ENCODE measurements around the gene SH3PXD2A. TPM values are rescaled to one million over a fixed set of nuclear protein-coding genes. Genes with fewer than 3 reads are reported as not detected.

SH3PXD2A gene
- total RNA-seq, 4 donors from 2014 or later, result 35.0 to 54.8 (median 45.4) TPM

- 73 to 83% methylated on average over 6 of the region's 6 CpGs for WGBS, 2 donors
- H3K4me3 ChIP-seq (ENCODE audit: low read depth, poor library complexity, severe bottlenecking), result no peak overlapping the region
- TF ChIP-seq CTCF (IDR thresholded peaks at IDR 0.05) (no peak), POLR2A (IDR thresholded peaks at IDR 0.05) (no peak)
- intact Hi-C loops (cut with DNase I; ENCODE audit: low total_unique reads), result loop anchor here (10.0 kb wide), 2 partner anchors 265 to 285 kb away; no protein-coding TSS in a partner anchor
- no peak for DNase-seq (ENCODE audit: low spot score in 2 of 2)
Observed at GRCh38 chr10:103599907-103600306, 255.5 kb downstream of the SH3PXD2A start.

GRCh38 chr10:103599211-103599610 is 256.2 kb downstream of the SH3PXD2A start:
- no peak for DNase-seq (ENCODE audit: low spot score in 2 of 2)
- TF ChIP-seq POLR2A (IDR thresholded peaks at IDR 0.05) (no peak), CTCF (IDR thresholded peaks at IDR 0.05) (no peak)
- no peak overlapping the region for H3K4me3 ChIP-seq (ENCODE audit: low read depth, poor library complexity, severe bottlenecking)
- intact Hi-C loops (cut with DNase I; ENCODE audit: low total_unique reads), result loop anchor here (10.0 kb wide), 1 partner anchor 286 kb away; no protein-coding TSS in a partner anchor
- WGBS, 2 donors, result 55 to 69% methylated on average over 3 of the region's 3 CpGs

DNA sequence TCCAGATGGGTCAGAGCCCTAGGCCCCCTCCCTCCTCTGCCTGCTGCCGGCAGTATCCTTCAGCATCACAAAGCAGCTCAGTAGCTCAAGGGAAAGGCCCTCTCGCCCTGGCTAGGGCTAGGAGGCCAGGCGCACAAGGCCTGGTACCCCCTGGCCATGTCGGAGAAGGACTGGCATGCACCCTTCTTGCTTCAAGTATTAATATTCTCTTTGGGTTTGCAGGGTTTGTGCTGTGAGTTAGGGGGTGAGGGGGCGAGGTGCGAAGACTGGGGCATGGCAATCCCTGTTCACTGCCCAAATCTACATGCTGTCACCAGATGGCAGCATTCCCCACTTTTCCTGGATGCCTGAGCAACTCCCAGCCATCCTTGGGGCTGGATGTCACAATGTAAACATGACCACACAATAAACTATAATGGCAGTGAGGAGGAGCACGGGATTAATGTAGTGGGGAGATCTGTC is 256.7 kb downstream of the SH3PXD2A start:
- intact Hi-C loops (cut with DNase I; ENCODE audit: low total_unique reads), result loop anchor here (10.0 kb wide), 1 partner anchor 286 kb away; no protein-coding TSS in a partner anchor
- DNase-seq (ENCODE audit: low spot score in 2 of 2), result no peak
- H3K4me3 ChIP-seq (ENCODE audit: low read depth, poor library complexity, severe bottlenecking), result no peak overlapping the region
- 53 to 55% methylated on average over 7 of the region's 7 CpGs for WGBS, 2 donors
- TF ChIP-seq POLR2A (IDR thresholded peaks at IDR 0.05), result no peak
- no peak for TF ChIP-seq CTCF (IDR thresholded peaks at IDR 0.05)

GRCh38 chr10:103597003-103597402 is 258.4 kb downstream of the SH3PXD2A start:
- intact Hi-C loops (cut with DNase I; ENCODE audit: low total_unique reads), result loop anchor here (10.0 kb wide), 1 partner anchor 288 kb away; no protein-coding TSS in a partner anchor
- no peak overlapping the region for H3K4me3 ChIP-seq (ENCODE audit: low read depth, poor library complexity, severe bottlenecking)
- WGBS, 2 donors, result 82 to 85% methylated on average over 6 of the region's 6 CpGs
- no peak for DNase-seq (ENCODE audit: low spot score in 2 of 2)
- TF ChIP-seq CTCF (IDR thresholded peaks at IDR 0.05) (no peak), POLR2A (IDR thresholded peaks at IDR 0.05) (no peak)

DNA sequence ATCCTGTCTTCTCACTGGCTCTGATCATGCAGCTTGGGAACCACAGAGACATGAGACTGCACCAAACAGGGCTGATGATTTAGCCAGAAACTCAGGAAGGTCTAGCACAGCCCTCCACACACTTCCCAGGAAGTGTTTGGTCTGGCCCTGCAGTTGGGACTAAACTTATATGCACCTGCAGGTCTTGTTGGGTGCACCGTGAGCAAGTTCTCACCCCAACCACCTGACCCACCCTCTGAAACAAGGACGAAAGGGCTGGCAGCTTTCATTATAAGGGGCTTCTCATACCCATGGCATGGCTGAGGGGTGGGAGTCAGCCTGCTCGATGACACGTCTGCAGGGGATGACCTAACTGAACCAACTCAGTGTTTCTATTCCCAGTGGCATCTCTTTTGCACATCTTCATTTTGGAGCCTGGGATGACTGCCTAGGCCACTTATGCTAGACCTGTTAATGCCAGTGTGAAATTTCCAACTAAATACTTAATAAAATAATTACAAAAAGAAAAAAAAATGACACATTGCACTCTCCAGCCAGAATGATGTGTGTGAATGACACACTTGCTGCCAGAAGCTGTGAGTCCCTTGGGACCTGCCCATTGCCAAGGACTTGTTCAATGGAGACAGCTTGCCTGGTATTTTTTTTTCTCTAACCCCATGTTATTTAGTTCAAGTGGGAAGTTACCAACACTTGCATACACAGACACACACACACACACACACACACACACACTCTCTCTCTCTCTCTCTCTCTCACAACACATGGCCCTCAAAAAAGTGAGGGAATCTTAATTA is 259.2 kb downstream of the SH3PXD2A start:
- no peak for DNase-seq (ENCODE audit: low spot score in 2 of 2)
- TF ChIP-seq POLR2A (IDR thresholded peaks at IDR 0.05) (no peak), CTCF (IDR thresholded peaks at IDR 0.05) (no peak)
- H3K4me3 ChIP-seq (ENCODE audit: low read depth, poor library complexity, severe bottlenecking), result no peak overlapping the region
- 84 to 86% methylated on average over 4 of the region's 4 CpGs for WGBS, 2 donors
- intact Hi-C loops (cut with DNase I; ENCODE audit: low total_unique reads), result loop anchor here (10.0 kb wide), 1 partner anchor 289 kb away; no protein-coding TSS in a partner anchor
